ENCODE data around the gene SZT2. TPM values are rescaled to one million over a fixed set of nuclear protein-coding genes. Genes with fewer than 3 reads are reported as not detected.

Gene SZT2
- total and polyA plus RNA-seq, 2 of the 4 experiments (the other 2 are of a cell fraction), result 9.5 to 14.3 TPM

- peaks cover 6% of the 10 kb centered on the region; the same call in 1 of the 2 replicates for H3K9me1 ChIP-seq (ENCODE audit: insufficient read depth, low read length)
- peaks cover 7 to 61% of the 10 kb centered on the region in 2 experiments; a peak in 3 of 4 replicates for H3K79me1 ChIP-seq (ENCODE audit: low read depth in 1 of 2, low read length in 2 of 2)
- no peak overlapping the region for H2BK15ac ChIP-seq (ENCODE audit: low read depth, low read length)
- H3K4me3 ChIP-seq (ENCODE audit: insufficient read depth, low read depth, low read length), result no peak overlapping the region
- dilution Hi-C loops (cut with HindIII; ENCODE audit: low sequenced_read_pairs, unreplicated experiment) (no loop called here), in situ Hi-C loops (cut with MboI; ENCODE audit: low sequenced_read_pairs) (no loop called here), intact Hi-C loops (cut with micrococcal nuclease) (no loop called here)
- no peak overlapping the region for H2BK5ac ChIP-seq (ENCODE audit: low read depth, low read length, poor library complexity, severe bottlenecking)
- CTCF ChIA-PET, result no interaction called here
- H2BK120ac ChIP-seq (ENCODE audit: low read depth, low read length), result no peak overlapping the region
- ATAC-seq (ENCODE audit: low read depth) (peak; percentile 38), DNase-seq (no peak)
- H3K27me3 ChIP-seq (ENCODE audit: control insufficient read depth, insufficient read depth, low read length), result no peaks in the 10 kb centered on the region
- no peaks in the 10 kb centered on the region for H3K9me3 ChIP-seq (ENCODE audit: control insufficient read depth, insufficient read depth, low read length)
- no peak overlapping the region for H3K56ac ChIP-seq (ENCODE audit: extremely low read depth, insufficient read depth, low read length)
- no peak overlapping the region for H3K27ac ChIP-seq (ENCODE audit: insufficient read depth, low read length)
- no peak overlapping the region for H2AK9ac ChIP-seq (replicated peaks; ENCODE audit: low read depth, low read length, poor library complexity)
- H3K4me1 ChIP-seq (ENCODE audit: control insufficient read depth, insufficient read depth, low read length), result 0 out of 2 replicates have a peak, but pooled peaks cover 2% of the 10 kb centered on the region
- no peak overlapping the region for H3K23ac ChIP-seq (ENCODE audit: low read depth, low read length)
- WGBS, 2 experiments (ENCODE audit: extremely low coverage in 2 of 2, insufficient read length in 1 of 2), result 67% methylated on average over 3 of the region's 6 CpGs; no CpG with 5 or more reads in 1 of the 2 experiments
- no peak overlapping the region; the same call in 1 of the 2 replicates for H4K91ac ChIP-seq (ENCODE audit: insufficient read depth, low read depth, low read length)
- H2AK5ac ChIP-seq (ENCODE audit: low read depth, low read length), result no peak overlapping the region
- H3K18ac ChIP-seq (ENCODE audit: low read depth, low read length), result no peak overlapping the region
- no peak overlapping the region for H3K4me2 ChIP-seq (ENCODE audit: low read depth, low read length)
- no peak overlapping the region for H3K9ac ChIP-seq (ENCODE audit: low read depth, low read length)
- H2BK20ac ChIP-seq (ENCODE audit: low read depth, low read length), result no peak overlapping the region
- POLR2A ChIA-PET (ENCODE audit: unreplicated experiment), result interaction anchor here (0.6 kb wide), 1 partner anchor 90 kb away, joined by 8 read pairs; no protein-coding TSS in a partner anchor
- no peak overlapping the region for H4K8ac ChIP-seq (ENCODE audit: low read depth in 2 of 2, low read length in 2 of 2)
- no peak overlapping the region for H2AFZ ChIP-seq (replicated peaks; ENCODE audit: low read length, poor library complexity)
- H4K20me1 ChIP-seq (ENCODE audit: insufficient read depth, low read length), result peaks cover 9% of the 10 kb centered on the region; the same call in 1 of the 2 replicates
- H3K36me3 ChIP-seq (ENCODE audit: control insufficient read depth, insufficient read depth, low read length), result peaks cover 52% of the 10 kb centered on the region
- H3K4ac ChIP-seq (ENCODE audit: low read depth, low read length), result no peak overlapping the region
- no peak overlapping the region for H4K5ac ChIP-seq (ENCODE audit: low read depth, low read length)
- no TSS peak for BruUV-seq (replicated peaks)
- H3K14ac ChIP-seq (replicated peaks; ENCODE audit: low read depth, low read length), result no peak overlapping the region
- TF ChIP-seq CTCF (conservative IDR thresholded peaks at IDR 0.05; ENCODE audit: low read depth, low read length) (no peak), MAFK (IDR thresholded peaks at IDR 0.05; ENCODE audit: low read depth, low read length) (no peak), CHD1 (IDR thresholded peaks at IDR 0.05; ENCODE audit: low read depth, low read length) (no peak), CEBPB (IDR thresholded peaks at IDR 0.05; ENCODE audit: low read depth, low read length) (no peak), ELK1 (IDR thresholded peaks at IDR 0.05; ENCODE audit: borderline replicate concordance, low read depth, low read length) (no peak), NFE2L2 (IDR thresholded peaks at IDR 0.05; ENCODE audit: low read depth, low read length) (no peak), BHLHE40 (IDR thresholded peaks at IDR 0.05; ENCODE audit: low read depth, low read length) (no peak), USF2 (IDR thresholded peaks at IDR 0.05; ENCODE audit: low read depth, low read length) (no peak), POLR2A (IDR thresholded peaks at IDR 0.05; ENCODE audit: low read depth, low read length) (no peak), RCOR1 (IDR thresholded peaks at IDR 0.05; ENCODE audit: insufficient replicate concordance, low read length) (no peak), SMC3 (IDR thresholded peaks at IDR 0.05; ENCODE audit: low read depth, low read length) (no peak), RFX5 (IDR thresholded peaks at IDR 0.05; ENCODE audit: low read depth, low read length) (no peak), FOS (IDR thresholded peaks at IDR 0.05; ENCODE audit: low read depth, low read length) (no peak), MXI1 (IDR thresholded peaks at IDR 0.05; ENCODE audit: borderline replicate concordance, low read depth, low read length) (no peak), RAD21 (IDR thresholded peaks at IDR 0.05; ENCODE audit: low read length) (no peak)
Measured at GRCh38 chr1:43382027-43382779, 7.5 kb upstream of the SZT2 start.
